ENCODE data around the gene BRD3. TPM values are rescaled to one million over a fixed set of nuclear protein-coding genes. Genes with fewer than 3 reads are reported as not detected.

Gene BRD3
- total RNA-seq, 1 donor = 6.9 TPM

GRCh38 chr9:134055981-134056461 lies 11.8 kb downstream of the BRD3 start:
- peak; percentile 99 for DNase-seq (ENCODE audit: insufficient read length, low spot score, missing footprints)
- Histone ChIP-seq H3K79me2 (ENCODE audit: insufficient read depth, low read length) (peaks cover 82% of the 10 kb centered on the region), H3K9me3 (ENCODE audit: low read depth, low read length) (no peaks in the 10 kb centered on the region), H3K4me1 (ENCODE audit: insufficient read depth, low read length) (peaks cover 42% of the 10 kb centered on the region), H3K4me3 (ENCODE audit: insufficient read depth, low read length) (no peak overlapping the region), H4K20me1 (ENCODE audit: insufficient read depth, low read length) (peaks cover 66% of the 10 kb centered on the region), H3K27me3 (ENCODE audit: insufficient read depth, low read length) (no peaks in the 10 kb centered on the region), H3K4me2 (ENCODE audit: insufficient read depth, low read length) (peak overlapping the region; percentile 55), H3K27ac (ENCODE audit: low read depth, low read length) (no peak overlapping the region), H3K36me3 (ENCODE audit: insufficient read depth, low read length) (peaks cover 15% of the 10 kb centered on the region), H2AFZ (ENCODE audit: low read length) (peak overlapping the region; percentile 47)
- no peak for TF ChIP-seq CTCF (IDR thresholded peaks at IDR 0.05; ENCODE audit: extremely low read depth, low read depth, low read length)

- Histone ChIP-seq H3K4me3 (ENCODE audit: insufficient read depth, low read length) (no peak overlapping the region), H4K20me1 (ENCODE audit: insufficient read depth, low read length) (peaks cover 60% of the 10 kb centered on the region), H3K27ac (ENCODE audit: low read depth, low read length) (no peak overlapping the region), H3K79me2 (ENCODE audit: insufficient read depth, low read length) (peaks cover 74% of the 10 kb centered on the region), H2AFZ (ENCODE audit: low read length) (no peak overlapping the region), H3K4me2 (ENCODE audit: insufficient read depth, low read length) (no peak overlapping the region), H3K9me3 (ENCODE audit: low read depth, low read length) (no peaks in the 10 kb centered on the region), H3K27me3 (ENCODE audit: insufficient read depth, low read length) (no peaks in the 10 kb centered on the region), H3K4me1 (ENCODE audit: insufficient read depth, low read length) (peaks cover 34% of the 10 kb centered on the region), H3K36me3 (ENCODE audit: insufficient read depth, low read length) (peaks cover 23% of the 10 kb centered on the region)
- no peak for TF ChIP-seq CTCF (IDR thresholded peaks at IDR 0.05; ENCODE audit: extremely low read depth, low read depth, low read length)
- peak; percentile 90 for DNase-seq (ENCODE audit: insufficient read length, low spot score, missing footprints)
Measured at GRCh38 chr9:134054891-134055811, 12.7 kb downstream of the BRD3 start.

- Histone ChIP-seq H3K4me3 (ENCODE audit: insufficient read depth, low read length) (no peak overlapping the region), H3K4me2 (ENCODE audit: insufficient read depth, low read length) (no peak overlapping the region), H3K27ac (ENCODE audit: low read depth, low read length) (no peak overlapping the region), H3K36me3 (ENCODE audit: insufficient read depth, low read length) (peaks cover 32% of the 10 kb centered on the region), H3K9me3 (ENCODE audit: low read depth, low read length) (no peaks in the 10 kb centered on the region), H4K20me1 (ENCODE audit: insufficient read depth, low read length) (peaks cover 54% of the 10 kb centered on the region), H3K27me3 (ENCODE audit: insufficient read depth, low read length) (no peaks in the 10 kb centered on the region), H3K79me2 (ENCODE audit: insufficient read depth, low read length) (peaks cover 64% of the 10 kb centered on the region), H2AFZ (ENCODE audit: low read length) (no peak overlapping the region), H3K4me1 (ENCODE audit: insufficient read depth, low read length) (peaks cover 24% of the 10 kb centered on the region)
- DNase-seq (ENCODE audit: insufficient read length, low spot score, missing footprints) = peak; percentile 82
- TF ChIP-seq CTCF (IDR thresholded peaks at IDR 0.05; ENCODE audit: extremely low read depth, low read depth, low read length) = no peak
Measured at GRCh38 chr9:134053941-134054761, 13.7 kb downstream of the BRD3 start.
